B cell (primary cell): Measurements from ENCODE around the gene RAX2. TPM values are rescaled to one million over a fixed set of nuclear protein-coding genes. Genes with fewer than 3 reads are reported as not detected.

Source experiments
- ATAC-seq: fragments of 200-7000 bp; cut with Tn5 transposase; one replicate; pipeline ENCODE4 v1.10.0; 2021; ENCODE audit warnings: low read depth, mild to moderate bottlenecking, moderate number of reproducible peaks, moderate library complexity
- CTCF ChIA-PET: fragments of 350-600 bp; sonication (Branson Sonifier 250); formaldehyde crosslinking; loops from one replicate; lab custom pipeline; 2021; ENCODE audit warnings: antibody characterized with exemption, inconsistent platforms; lab: Charles Lee
- POLR2A ChIA-PET: fragments of 350-600 bp; sonication (Branson Sonifier 250); formaldehyde crosslinking; loops from one replicate; lab custom pipeline; 2021; ENCODE audit warnings: antibody characterized with exemption; lab: Charles Lee
- DNase-seq: peaks from one replicate; pipeline ENCODE4 v3.0.0; 2013
- H2AFZ ChIP-seq: 2 replicates; pipeline ENCODE4 v1.6.1; 2012; ENCODE audit warnings: mild to moderate bottlenecking, low read depth, low read length; ENCODE audit not compliant: insufficient read depth, poor library complexity, severe bottlenecking
- H3K27ac ChIP-seq, 2 donors: 1 replicate in 1 of 2; 2 replicates in 1 of 2; pipeline ENCODE4 v1.5.1; 2012 to 2013; ENCODE audit warnings: low read length in 2 of 2, mild to moderate bottlenecking in 2 of 2, moderate library complexity in 1 of 2
- H3K27me3 ChIP-seq, 4 experiments: fragments of 200-600 bp in 1 of 4; sonication (generic) in 1 of 4; replicated peaks in 1 of 4; 1 replicate in 2 of 4; 2 replicates in 2 of 4; pipeline versions ENCODE4 v1.6.1 to v1.7.0; 2013 to 2016; ENCODE audit warnings: low read length in 3 of 4, mild to moderate bottlenecking in 2 of 4, mixed read lengths in 1 of 4, moderate library complexity in 1 of 4; ENCODE audit not compliant: insufficient read depth in 4 of 4, control insufficient read depth in 3 of 4; ENCODE audit errors: control extremely low read depth in 1 of 4
- H3K36me3 ChIP-seq, 2 experiments: replicated peaks in 1 of 2; 1 replicate in 1 of 2; 2 replicates in 1 of 2; pipeline versions ENCODE4 v1.6.1 to v1.7.1; 2013; ENCODE audit warnings: low read length in 1 of 2; ENCODE audit not compliant: insufficient read depth in 2 of 2, control insufficient read depth in 1 of 2; ENCODE audit errors: control extremely low read depth in 1 of 2, extremely low read depth in 1 of 2
- H3K4me1 ChIP-seq, 2 donors: fragments of 200-600 bp in 1 of 2; sonication (generic) in 1 of 2; 1 replicate in 1 of 2; 2 replicates in 1 of 2; pipeline versions ENCODE4 v1.5.1 to v1.6.1; 2013 to 2017; ENCODE audit warnings: low read length in 2 of 2; ENCODE audit not compliant: control insufficient read depth in 2 of 2, insufficient read depth in 2 of 2
- H3K4me2 ChIP-seq: replicated peaks from 2 replicates; pipeline ENCODE3; 2012; ENCODE audit warnings: mild to moderate bottlenecking, low read depth, low read length; ENCODE audit not compliant: poor library complexity, severe bottlenecking
- H3K4me3 ChIP-seq, 5 experiments: fragments of 200-600 bp in 1 of 5; sonication (generic) in 1 of 5; 1 replicate in 3 of 5; 2 replicates in 2 of 5; pipeline versions ENCODE4 v1.5.1 to v1.7.0; 2011 to 2016; ENCODE audit warnings: low read length in 4 of 5, mild to moderate bottlenecking in 4 of 5, low read depth in 2 of 5, control low read depth in 1 of 5, moderate library complexity in 1 of 5; ENCODE audit not compliant: insufficient read depth in 1 of 5; ENCODE audit errors: control extremely low read depth in 1 of 5, extremely low read depth in 1 of 5
- H3K79me2 ChIP-seq: fragments of 200-600 bp; sonication (generic); one replicate; pipeline ENCODE4 v1.6.0; 2016; ENCODE audit warnings: low read length; ENCODE audit not compliant: control insufficient read depth, insufficient read depth
- H3K9ac ChIP-seq: fragments of 200-600 bp; sonication (generic); 2 replicates; pipeline ENCODE4 v1.6.1; 2017; ENCODE audit warnings: mild to moderate bottlenecking, low read length, moderate library complexity
- H3K9me3 ChIP-seq, 3 donors: one replicate each; pipeline versions ENCODE4 v1.6.1 to v1.7.1; 2013; ENCODE audit warnings: low read length in 2 of 3; ENCODE audit not compliant: control insufficient read depth in 2 of 3, insufficient read depth in 1 of 3; ENCODE audit errors: control extremely low read depth in 1 of 3
- H4K20me1 ChIP-seq: 2 replicates; pipeline ENCODE4 v1.6.0; 2012; ENCODE audit warnings: mild to moderate bottlenecking, low read length; ENCODE audit not compliant: insufficient read depth, control insufficient read depth, poor library complexity, severe bottlenecking
- H3K27ac Mint-ChIP-seq: one replicate; pipeline ENCODE4 v1.8.0; 2021; ENCODE audit warnings: mixed read lengths
- H3K27me3 Mint-ChIP-seq: one replicate; pipeline ENCODE4 v1.8.0; 2021; ENCODE audit warnings: mixed read lengths
- H3K4me1 Mint-ChIP-seq: one replicate; pipeline ENCODE4 v1.8.0; 2021; ENCODE audit warnings: mixed read lengths
- H3K4me3 Mint-ChIP-seq: one replicate; pipeline ENCODE4 v1.8.0; 2021; ENCODE audit warnings: mixed read lengths
- H3K9me3 Mint-ChIP-seq: one replicate; pipeline ENCODE4 v1.8.0; 2022; ENCODE audit warnings: mixed read lengths; ENCODE audit not compliant: insufficient read depth
- CTCF ChIP-seq: fragments of 200-600 bp; IDR thresholded peaks from one replicate; pipeline ENCODE4 v1.8.0; 2022; ENCODE audit warnings: antibody characterized with exemption, mild to moderate bottlenecking
- EZH2 ChIP-seq: IDR thresholded peaks from 2 replicates; pipeline ENCODE4 v1.6.1; 2012; ENCODE audit warnings: borderline replicate concordance, low read depth, mild to moderate bottlenecking, moderate library complexity, low read length; ENCODE audit not compliant: insufficient read depth, poor library complexity, severe bottlenecking
- WGBS: methylation state at CpG from one replicate; pipeline ENCODE4 v1.1.5; 2013; ENCODE audit warnings: missing lambda C conversion rate; ENCODE audit not compliant: insufficient coverage; 5-methylcytosine and 5-hydroxymethylcytosine counted together
- intact Hi-C: fragments of 100-400 bp; cut with micrococcal nuclease; formaldehyde crosslinking; loops from one replicate; pipeline ENCODE4 v1.10.0; 2022
- polyA plus RNA-seq: library from polyadenylated mRNA; depleted of rRNA; stranded (reverse); fragments of >200 nt; gene quantifications from 2 replicates; pipeline ENCODE4 v1.2.3, GENCODE V29; 2012
- total RNA-seq, 2 donors: library from RNA; stranded (reverse); fragments of 120-200 nt in 1 of 2; gene quantifications; 1 replicate in 1 of 2; 2 replicates in 1 of 2; pipeline versions ENCODE4 v1.2.3 to v1.2.4, GENCODE V29; 2013 to 2022

The RAX2 gene
- total and polyA plus RNA-seq, 2 donors (not counting 1 experiment from before 2014, with no cell fraction given), result not detected

- no peak for ATAC-seq
- Histone ChIP-seq H3K9me3 (no peaks in the 10 kb centered on the region), H2AFZ (no peak overlapping the region), H3K4me3 (no peak overlapping the region), H3K27me3 (peaks cover 0 to 6% (median 0%) of the 10 kb centered on the region in 4 experiments), H3K27ac (no peak overlapping the region), H4K20me1 (no peaks in the 10 kb centered on the region), H3K79me2 (no peaks in the 10 kb centered on the region), H3K4me2 (no peak overlapping the region), H3K4me1 (no peaks in the 10 kb centered on the region), H3K36me3 (no peaks in the 10 kb centered on the region), H3K9ac (no peak overlapping the region)
- TF ChIP-seq CTCF, result no peak
- no peak for TF ChIP-seq EZH2
- Mint-ChIP-seq H3K27ac (no peak overlapping the region), H3K9me3 (no peaks in the 10 kb centered on the region), H3K27me3 (peaks cover 6% of the 10 kb centered on the region), H3K4me3 (no peak overlapping the region), H3K4me1 (no peaks in the 10 kb centered on the region)
- intact Hi-C loops, result no loop called here
- ChIA-PET CTCF (interaction anchor here (0.6 kb wide), 1 partner anchor 464 kb away, joined by 3 read pairs; no protein-coding TSS in a partner anchor), POLR2A (interaction anchor here (0.6 kb wide), 1 partner anchor 157 kb away, joined by 4 read pairs; no protein-coding TSS in a partner anchor)
- no peak for DNase-seq
- 95% methylated on average over 29 of the region's 32 CpGs for WGBS
Observed at GRCh38 chr19:3738477-3739220, 33.4 kb downstream of the RAX2 start.
